ENCODE results near the gene GPR139.

GRCh38 chr16:20051147-20051546, 22.5 kb downstream of the GPR139 start:
- TF ChIP-seq CTCF (IDR thresholded peaks at IDR 0.05): no peak
- no peak for TF ChIP-seq POLR2A (IDR thresholded peaks at IDR 0.05)

All from esophagus squamous epithelium (tissue), 4 donors.